ENCODE measurements around the gene CEACAM19.
"Not testable (repeated sequence)": the region's sequence is repeated elsewhere in the genome, so short reads cannot be mapped to it uniquely, and the experiment has no call there.

Gene CEACAM19

DNA sequence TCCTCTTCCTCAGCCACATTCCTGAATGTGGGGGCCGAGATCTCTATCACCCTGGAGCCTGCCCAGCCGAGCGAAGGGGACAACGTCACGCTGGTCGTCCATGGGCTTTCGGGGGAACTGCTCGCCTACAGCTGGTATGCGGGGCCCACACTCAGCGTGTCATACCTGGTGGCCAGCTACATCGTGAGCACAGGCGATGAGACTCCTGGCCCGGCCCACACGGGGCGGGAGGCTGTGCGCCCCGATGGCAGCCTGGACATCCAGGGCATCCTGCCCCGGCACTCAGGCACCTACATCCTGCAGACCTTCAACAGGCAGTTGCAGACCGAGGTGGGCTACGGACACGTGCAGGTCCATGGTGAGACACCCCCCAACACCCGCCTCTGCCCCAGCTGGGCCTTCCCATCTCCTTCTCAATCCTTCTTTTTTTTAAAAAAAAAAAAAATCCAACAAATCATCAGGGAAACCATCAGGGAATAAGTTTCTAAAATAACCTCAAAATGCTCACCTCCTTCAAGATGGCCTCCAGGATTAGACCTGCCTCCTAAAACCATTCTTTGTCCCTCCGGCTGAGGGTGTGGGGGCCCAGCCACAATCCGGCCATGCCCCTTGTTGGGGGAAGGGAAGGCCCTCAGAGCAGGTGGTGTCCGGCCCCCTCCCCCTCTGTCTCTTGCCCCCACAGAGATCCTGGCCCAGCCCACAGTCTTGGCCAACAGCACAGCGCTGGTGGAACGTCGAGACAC lies 32.2 kb downstream of the CEACAM19 start:
- no peak for DNase-seq

GRCh38 chr19:44704982-44705381 lies 33.7 kb downstream of the CEACAM19 start:
- DNase-seq = no peak

DNA sequence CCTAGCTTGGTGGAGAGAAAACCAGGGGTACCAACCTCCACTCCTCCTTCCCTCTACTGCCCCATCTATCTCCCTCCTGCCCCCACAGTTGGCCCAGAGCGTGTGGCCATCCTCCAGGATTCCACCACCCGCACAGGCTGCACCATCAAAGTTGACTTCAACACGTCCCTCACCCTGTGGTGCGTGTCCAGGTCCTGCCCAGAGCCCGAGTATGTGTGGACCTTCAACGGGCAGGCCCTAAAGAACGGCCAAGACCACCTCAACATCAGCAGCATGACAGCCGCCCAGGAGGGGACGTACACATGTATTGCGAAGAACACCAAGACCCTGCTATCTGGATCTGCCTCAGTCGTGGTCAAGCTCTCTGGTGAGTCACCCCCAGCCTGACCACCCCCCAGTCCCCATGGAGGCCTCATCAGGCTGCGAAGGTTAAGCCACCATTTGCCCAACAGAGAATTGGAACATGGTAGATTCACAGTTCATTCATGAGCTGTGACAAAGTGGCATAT lies 34.3 kb downstream of the CEACAM19 start:
- no peak for DNase-seq

DNA sequence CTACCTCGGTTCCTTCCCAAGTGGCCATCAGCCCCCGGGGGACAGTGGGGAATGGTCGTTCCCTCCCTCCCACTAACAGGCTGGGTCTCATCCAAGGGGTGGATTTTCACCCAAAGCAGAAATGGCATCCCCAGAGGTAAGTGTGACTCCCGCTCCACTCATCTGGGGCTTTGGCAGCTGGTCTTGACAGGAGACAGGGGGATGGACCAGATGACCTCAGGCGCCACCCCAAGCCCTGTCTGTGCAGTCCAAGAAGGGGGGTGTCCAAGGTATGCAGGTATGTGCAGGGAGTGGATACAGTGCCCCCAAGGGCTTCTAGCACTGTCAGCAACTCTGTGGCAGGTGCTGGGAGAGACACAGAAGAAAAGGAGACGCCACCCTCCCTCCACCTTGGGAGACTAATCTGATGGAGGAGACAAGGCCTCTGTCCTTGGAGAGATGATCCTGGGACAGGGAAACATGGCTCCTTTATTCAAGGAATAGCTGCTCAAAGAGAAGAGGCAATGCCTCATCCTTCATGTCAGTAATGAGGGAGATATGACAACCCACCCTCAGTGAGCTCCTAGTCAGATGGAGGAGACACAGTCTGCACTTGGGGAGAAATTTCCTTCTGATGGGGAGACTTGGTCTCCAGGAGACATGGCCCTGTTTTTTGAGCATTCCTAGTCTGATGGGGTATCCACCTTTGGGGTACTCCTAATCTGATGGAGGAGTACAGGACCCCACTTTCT lies 35.4 kb downstream of the CEACAM19 start:
- DNase-seq = no peak

DNA sequence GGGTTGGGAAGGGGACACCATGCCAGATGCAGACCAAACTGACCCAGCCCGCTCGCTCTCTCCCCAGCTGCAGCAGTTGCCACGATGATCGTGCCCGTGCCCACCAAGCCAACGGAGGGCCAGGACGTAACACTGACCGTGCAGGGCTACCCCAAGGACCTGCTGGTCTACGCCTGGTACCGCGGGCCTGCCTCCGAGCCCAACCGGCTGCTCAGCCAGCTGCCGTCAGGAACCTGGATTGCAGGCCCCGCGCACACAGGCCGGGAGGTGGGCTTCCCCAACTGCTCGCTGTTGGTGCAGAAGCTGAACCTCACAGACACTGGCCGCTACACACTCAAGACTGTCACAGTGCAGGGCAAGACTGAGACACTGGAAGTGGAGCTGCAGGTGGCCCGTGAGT lies 36.5 kb downstream of the CEACAM19 start:
- DNase-seq = no peak

DNA sequence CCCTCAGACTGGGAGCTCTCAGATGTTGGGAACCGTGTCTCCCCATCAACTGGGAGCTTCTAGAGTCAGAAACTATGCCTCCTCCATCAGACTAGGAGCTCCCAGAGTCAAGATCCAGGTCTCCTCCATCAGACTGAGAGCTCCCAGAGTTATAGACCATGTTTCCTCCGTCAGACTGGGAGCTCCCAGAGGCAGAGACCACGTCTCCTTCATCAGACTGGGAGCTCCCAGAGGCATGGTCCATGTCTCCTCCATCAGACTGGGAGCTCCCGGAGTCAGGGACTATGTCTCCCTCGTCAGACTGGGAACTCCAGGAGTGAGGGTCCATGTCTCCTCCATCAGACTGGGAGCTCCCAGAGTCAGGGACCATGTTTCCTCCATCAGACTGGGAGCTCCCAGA lies 37.7 kb downstream of the CEACAM19 start:
- no peak for DNase-seq

- not testable (repeated sequence) for DNase-seq
Observed at GRCh38 chr19:44709434-44710266, 38.4 kb downstream of the CEACAM19 start.

DNA sequence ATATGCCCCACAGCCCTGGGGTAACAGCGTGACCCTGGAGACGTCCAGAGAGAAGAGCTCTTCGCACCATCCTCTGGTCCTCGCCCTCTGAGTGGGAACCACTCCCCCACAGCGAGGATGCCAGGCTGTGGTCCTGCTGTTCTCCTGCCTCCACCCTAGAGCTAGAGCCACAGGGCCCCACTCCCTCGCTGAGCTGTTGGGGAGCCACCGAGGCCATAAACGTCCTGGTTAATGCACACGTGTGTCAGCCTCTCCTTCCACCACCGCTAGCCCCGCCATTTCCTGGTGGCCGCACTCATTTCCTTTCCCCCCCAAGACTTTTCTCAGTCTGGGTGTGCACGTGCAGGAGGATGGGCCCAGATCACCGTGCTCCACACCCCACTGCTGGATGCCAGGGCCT lies 39.2 kb downstream of the CEACAM19 start:
- DNase-seq = no peak

DNA sequence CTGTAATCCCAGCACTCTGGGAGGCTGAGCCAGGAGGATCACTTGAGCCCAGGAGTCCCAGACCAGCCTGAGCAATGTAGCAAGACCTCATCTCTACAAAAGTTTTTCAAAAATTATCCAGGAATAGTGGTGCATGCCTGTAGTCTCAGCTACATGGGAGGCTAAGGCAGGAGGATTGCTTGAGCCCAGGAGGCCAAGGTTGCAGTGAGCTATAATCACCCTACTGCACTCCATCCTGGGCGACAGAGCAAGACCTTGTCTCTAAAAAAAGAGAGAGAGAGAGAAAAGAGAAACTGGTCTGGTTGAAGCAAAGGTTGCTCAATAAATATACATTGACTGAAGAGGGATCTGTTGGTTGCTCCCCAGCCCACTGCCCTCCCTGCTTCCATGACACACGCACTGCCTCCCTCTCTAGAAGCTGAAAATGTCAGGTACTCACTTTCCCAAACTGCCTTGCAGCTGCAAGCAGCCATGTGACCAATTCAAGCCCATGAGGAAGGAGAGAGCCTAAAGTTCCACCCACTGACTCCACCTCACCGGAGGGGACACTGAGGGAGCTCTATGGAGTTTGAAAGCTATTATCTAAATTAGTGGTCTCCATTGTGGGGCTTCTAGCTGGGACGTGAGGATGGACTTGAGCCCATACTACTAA lies 41.7 kb downstream of the CEACAM19 start:
- DNase-seq = no peak

DNA sequence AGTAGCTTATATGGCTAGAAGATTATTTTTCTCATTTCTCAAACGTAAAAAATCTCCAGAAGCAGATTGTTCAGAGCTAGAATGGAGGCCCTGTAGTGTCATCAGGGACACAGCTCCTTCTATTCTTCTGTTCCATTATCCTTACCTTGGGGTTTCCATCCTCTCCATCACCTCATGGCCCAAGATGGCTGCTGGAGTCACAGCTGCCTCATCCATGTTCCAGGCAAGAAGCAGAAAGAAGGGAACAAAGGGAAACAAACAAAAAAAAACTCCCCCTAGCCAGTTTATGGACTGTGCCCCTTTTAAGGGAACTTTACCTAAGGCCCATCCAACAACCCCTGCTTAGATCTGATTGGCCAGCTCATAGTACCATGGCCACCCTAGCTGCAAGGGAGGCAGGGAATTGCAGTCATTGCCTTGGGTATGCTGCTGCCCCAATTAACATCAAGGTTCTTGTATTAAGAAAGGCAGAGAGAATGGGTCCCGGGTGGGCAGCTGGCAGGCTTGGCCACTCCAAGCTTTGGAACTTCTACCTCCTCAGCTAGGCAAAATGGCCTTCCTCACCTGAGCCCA lies 43.4 kb downstream of the CEACAM19 start:
- no peak for DNase-seq

GRCh38 chr19:44717603-44718002 lies 46.3 kb downstream of the CEACAM19 start:
- DNase-seq = no peak

DNA sequence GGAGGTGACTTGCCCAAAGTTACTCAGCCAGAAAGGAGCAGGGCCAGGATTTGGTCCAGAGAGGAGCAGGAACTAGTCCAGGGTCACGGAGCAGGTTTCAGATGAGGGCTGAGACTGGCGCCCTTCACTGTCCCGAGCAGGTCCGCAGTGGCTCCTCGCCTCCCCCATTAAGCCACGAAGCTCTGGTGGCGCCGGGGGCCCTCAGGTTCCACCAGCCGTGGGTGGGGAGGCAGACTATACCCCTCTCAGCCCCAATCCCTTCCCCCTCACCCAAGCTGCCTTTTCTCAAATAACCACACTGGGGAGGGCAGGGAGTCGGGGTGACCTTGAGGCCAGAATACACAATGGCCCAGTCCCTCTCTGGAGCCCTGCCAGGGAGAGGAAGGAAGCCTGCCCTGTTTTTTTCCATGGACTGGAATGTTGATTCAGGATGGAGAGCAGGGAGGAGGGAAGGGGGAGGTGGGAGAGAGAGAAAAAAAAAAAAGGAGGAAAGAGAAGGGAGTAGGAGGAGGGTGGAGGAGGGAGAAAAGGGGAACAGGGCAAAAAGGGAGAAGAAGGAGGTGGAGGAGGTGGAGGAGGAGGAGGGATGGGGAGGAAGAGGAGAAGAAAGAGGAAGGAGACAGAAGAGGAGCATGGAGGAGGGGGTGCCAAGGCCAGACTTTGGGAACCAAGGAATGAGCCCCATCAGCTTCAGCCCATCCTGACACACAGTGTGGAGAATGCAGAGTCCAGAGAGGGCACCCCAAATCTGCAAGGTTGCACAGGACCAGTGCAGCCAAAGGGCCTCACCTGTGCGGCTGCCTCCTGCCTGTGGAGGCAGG lies 47.4 kb downstream of the CEACAM19 start:
- no peak for DNase-seq

DNA sequence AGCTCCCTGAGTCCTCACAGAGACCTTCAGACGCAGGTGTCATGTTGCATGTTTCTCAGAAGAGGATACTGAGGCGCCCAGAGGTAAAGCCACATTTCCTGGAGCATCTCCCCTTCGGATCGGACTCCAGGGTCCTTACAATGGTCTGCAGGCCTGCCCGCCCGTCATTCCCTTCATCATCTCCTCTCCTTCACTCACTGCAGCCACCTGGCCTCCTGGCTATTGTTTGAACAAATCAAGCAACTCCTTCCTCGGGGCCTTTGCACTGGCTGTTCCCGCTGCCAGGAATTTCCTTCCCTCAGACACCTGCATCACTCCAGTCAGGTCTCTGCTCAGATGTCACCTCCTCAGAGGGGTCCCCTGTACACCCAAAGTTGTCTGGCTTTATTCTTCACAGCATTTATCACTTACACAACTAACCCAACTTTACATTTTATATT lies 48.0 kb downstream of the CEACAM19 start:
- DNase-seq = no peak

- DNase-seq = not testable (repeated sequence)
Observed at GRCh38 chr19:44720396-44720795, 49.1 kb downstream of the CEACAM19 start.

GRCh38 chr19:44720945-44721344 lies 49.7 kb downstream of the CEACAM19 start:
- no peak for DNase-seq

DNA sequence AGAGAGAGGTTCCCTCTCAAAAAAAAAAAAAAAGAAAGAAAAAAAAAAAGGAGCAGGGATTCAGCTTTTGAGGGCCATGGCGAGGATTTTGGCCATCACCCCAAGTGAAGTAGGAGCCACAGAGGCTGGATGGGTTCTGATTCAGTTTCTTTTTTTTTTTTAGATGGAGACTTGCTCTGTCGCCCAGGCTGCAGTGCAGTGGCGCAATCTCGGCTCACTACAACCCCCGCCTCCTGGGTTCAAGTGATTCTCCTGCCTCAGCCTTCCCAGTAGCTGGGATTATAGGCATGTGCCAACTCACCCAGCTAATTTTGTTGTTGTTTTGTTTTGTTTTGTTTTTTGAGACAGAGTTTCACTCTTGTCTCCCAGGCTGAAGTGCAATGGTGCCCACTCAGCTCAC lies 50.1 kb downstream of the CEACAM19 start:
- not testable (repeated sequence) for DNase-seq

DNA sequence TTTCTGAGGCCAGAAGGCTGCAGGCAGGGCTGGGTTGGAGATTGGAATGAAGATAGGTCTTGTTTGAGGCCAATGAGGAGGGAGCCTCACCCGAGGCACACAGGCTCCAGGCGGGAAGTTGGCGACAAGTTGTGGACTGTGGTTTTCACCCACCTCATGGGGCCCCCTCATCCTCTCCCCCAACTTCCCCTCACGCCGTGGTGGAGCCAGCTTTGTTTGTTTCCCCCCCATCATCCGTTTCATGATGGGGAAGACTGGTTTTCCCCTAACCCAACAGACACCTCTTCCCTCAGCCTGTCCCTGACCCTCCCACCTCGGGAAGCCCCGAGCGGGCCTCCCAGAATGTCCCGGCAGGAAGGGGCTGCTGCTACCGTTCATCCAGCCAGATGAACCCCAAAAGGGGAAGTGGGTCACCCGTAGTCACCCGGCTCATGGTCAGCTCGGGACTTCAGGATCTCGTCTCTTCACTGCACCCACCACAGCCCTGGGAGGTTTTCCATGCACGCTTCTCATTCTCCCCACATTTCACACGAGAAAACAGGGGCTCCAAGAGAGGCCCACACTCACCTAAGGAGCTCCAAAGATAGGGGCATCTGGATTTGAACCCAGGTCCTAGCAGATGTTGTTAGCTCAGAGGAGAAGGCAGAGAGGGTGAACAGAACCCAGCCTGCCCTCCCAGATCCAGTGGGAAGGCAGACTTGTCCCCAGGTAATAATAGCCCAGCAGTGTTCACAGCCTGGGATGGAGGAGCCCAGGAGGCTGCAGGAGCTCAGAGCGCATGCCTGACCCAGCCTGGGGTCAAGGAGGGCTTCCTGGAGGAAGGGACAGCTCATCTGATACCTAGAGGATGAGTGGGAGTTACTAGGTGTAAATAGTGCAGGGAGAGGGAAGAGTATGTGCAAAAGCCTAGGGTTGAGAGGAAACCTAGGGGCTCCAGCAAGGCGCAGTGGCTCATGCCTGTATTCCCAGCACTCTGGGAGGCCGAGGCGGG lies 51.1 kb downstream of the CEACAM19 start:
- no peak for DNase-seq

DNA sequence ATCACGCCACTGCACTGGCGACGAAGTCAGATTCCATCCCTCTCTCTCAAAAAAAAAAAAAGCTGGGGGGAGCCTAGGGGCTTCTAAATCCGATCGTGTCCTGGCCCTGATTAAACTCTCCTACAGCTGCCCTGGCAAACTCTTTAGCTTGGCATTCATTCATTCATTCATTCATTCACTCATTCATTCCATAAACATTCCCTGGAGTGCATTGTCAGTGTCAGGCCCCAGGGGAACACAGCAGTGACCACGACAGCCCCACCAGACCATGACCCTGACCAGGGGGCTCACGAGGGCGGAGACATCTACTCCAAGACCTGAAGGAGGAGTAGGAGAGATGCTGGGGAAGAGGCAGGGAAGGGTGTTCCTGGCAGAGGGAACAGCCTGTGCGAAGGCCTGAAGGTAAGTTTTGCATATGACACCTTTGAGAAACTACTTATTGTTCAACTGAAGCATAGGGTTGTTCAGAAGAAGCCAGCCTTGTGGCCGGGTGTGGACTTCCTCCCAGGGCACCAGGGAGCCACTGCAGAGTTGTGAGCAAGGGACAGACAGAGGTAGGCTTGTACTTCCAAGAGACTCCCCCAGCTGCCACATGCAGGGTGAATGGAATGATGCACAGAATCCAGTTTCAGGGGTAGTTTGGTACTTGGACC lies 52.1 kb downstream of the CEACAM19 start:
- DNase-seq = no peak

DNA sequence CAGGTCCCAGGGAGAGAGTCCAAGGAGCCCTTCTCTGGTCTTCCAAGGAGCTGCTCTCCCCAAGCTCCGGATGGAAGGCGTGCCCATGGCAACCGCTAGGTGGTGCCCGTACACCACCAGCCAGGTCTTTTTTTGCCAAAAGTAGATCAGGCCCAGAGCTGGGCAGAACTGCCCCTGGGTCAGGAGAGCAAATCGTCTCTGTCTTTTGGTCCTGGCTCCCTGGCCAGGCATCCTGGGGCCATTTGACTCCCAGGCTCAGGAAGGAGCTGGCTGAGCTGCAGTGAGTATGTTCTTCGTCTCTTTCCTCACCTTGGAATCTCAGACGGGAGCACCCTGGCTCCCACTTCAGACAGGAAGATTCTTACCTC lies 52.7 kb downstream of the CEACAM19 start:
- DNase-seq = no peak

GRCh38 chr19:44725251-44725650 lies 54.0 kb downstream of the CEACAM19 start:
- no peak for DNase-seq
